ENCODE measurements around the gene SLC6A7.
"Not testable (repeated sequence)": the region's sequence is repeated elsewhere in the genome, so short reads cannot be mapped to it uniquely, and the experiment has no call there.

The SLC6A7 gene

DNA sequence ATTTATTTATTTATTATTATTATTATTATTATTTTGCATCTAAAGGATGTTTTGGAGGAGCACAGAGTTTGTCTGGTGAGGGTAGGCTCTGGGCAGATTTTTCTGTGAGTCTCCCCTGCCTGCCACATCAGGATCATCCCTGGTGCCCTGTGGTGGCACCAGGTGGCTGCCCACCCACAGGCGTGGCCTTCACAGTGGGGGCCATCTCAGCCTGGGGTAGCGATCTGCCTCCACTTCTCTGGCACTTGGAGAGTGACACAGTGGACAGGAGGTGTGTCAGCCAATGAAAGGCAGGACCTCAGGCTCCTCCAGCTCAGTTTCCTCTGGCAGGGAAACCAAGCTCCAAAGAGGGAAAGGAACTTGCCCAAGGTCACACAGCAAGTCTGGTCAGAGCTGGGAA, 30.0 kb downstream of the SLC6A7 start:
- no peak for DNase-seq

DNA sequence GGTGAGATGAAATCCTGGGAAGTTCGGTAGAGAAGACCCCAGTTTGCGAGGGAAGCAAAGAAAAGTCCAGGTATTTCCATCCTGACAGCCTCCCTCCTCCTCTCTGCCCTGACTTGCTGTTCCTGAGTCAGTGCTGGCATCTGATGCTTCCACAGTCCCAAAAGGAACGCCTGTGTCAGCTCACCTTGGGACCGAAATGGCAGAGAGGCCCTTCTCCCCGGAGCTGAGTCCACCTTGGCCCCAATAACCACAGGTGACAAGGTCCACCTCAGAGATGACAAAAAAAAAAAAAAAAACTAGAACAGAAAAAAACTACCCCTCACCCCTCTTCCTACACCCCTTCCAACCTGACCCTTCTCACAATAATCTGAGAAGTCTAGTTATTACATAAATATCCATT, 31.6 kb downstream of the SLC6A7 start:
- DNase-seq = no peak

DNA sequence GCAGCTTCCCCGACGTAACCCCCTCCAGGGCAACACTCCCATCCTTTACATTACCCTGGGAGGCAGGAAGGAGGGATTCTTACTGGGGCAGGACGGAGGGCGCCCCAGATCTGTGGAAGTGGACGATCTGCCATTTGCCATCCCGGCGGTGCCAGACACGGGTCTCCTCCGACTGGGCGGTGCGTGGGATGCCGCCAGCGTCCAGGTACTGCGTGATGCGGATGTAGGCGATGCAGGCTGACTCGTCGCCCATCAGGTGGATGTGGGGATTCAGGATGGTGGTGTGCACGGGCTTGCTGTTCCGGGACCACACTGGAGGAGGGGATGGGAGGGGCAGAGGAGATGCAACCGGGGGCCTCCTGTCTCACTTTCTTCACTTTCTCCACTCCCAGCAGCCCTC, 33.0 kb downstream of the SLC6A7 start:
- DNase-seq = no peak

- no peak for DNase-seq
Observed at GRCh38 chr5:150223474-150223873, 33.6 kb downstream of the SLC6A7 start.

- DNase-seq = no peak
Observed at GRCh38 chr5:150224483-150225027, 34.7 kb downstream of the SLC6A7 start.

GRCh38 chr5:150227036-150227435, 37.2 kb downstream of the SLC6A7 start:
- DNase-seq = no peak

- no peak for DNase-seq
Observed at GRCh38 chr5:150227606-150228273, 37.9 kb downstream of the SLC6A7 start.

GRCh38 chr5:150229571-150229970, 39.7 kb downstream of the SLC6A7 start:
- no peak for DNase-seq

GRCh38 chr5:150230842-150231241, 41.0 kb downstream of the SLC6A7 start:
- no peak for DNase-seq

DNA sequence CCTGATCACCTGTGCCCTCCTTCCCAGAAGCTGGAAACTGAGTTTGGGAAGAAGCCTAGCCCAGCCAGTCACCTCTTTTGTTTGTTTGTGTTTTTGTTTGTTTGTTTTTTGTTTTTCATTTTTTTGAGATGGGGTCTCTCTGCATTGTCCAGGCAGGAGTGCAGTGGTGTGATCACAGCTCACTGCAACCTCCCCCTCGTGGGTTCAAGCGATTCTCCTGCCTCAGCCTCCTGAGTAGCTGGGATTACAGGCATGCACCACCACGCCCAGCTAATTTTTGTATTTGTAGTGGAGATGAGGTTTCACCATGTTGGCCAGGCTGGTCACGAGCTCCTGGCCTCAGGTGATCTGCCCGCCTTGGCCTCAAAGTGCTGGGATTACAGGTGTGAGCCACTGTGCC, 43.8 kb downstream of the SLC6A7 start:
- DNase-seq = not testable (repeated sequence)

DNA sequence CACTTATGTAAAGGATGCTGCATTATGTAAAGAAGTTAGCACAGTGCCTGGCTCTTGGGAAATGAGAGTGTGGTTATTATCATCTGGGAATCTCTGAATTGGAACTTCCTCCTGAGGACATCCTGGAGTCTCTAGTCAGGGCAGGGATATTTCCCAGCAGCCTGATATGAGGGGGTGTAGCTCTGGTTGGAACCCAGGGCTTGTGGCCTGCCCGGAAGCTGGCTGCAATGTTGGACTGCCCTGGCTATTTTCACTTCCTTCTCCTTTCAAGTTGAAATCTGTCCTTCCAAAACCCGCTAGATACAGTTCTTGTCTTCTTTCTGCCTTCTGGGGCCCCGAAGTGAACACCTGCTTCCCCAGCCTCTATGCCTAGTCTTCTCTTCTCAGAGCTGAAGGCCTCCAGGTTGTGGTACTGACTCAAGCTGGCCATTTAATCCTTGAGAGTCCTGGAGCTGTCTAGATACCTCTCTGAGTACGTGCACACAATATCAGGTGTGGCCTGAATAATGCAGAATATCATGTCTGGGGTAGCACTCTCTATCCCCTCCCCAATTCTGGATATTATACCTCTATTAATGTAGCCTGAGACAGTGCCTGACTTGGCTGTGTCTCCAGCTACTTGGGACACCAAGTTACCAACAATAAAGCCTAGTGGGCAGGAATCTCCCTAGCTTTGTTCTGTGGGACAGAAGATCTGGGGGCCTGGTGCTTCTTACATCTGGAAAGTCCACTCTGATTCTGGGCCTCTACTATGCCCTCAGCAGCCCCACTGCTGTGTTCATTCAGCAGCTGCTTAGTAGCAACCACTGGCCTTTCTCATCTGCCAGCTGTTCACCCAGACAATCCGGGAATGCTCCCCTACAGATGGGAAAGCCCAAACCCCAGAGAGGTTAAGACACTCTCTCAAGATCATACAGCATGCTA, 45.0 kb downstream of the SLC6A7 start:
- no peak for DNase-seq

DNA sequence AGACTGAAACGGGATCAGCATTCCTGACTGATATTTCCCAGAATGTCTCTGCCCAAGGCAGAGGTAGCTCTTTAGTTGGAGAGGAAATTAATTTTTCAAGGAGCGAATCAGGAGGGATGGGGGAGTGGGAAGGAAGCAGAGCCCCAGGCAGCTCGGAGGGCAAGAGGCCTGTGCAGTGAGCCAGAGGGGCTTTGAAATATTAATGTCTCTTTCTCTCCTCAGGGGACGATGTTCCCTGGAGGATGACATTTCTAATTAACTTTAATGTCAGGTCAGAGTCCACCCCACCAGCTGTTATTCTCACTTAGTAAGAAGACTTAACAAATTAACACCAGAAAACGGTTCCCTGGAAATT, 45.6 kb downstream of the SLC6A7 start:
- no peak for DNase-seq

DNA sequence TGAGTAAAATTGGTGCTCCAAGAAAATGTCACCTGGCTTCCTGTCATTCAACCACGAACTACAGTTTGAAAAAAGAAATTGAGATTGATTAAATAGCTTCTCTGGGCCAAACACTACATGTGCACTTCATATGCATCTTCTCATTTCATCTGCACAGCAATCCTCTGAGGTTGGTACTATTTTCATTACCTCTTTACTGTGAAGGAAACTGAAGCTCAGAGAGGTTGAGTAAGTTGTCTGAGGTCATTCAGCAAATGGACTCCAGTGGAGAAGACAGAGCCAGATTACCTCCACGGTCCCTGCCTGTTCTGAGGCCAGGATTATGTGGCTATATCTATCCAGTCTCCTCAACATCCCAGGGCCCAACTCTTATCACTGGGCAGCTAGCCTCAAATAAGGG, 46.5 kb downstream of the SLC6A7 start:
- no peak for DNase-seq

DNA sequence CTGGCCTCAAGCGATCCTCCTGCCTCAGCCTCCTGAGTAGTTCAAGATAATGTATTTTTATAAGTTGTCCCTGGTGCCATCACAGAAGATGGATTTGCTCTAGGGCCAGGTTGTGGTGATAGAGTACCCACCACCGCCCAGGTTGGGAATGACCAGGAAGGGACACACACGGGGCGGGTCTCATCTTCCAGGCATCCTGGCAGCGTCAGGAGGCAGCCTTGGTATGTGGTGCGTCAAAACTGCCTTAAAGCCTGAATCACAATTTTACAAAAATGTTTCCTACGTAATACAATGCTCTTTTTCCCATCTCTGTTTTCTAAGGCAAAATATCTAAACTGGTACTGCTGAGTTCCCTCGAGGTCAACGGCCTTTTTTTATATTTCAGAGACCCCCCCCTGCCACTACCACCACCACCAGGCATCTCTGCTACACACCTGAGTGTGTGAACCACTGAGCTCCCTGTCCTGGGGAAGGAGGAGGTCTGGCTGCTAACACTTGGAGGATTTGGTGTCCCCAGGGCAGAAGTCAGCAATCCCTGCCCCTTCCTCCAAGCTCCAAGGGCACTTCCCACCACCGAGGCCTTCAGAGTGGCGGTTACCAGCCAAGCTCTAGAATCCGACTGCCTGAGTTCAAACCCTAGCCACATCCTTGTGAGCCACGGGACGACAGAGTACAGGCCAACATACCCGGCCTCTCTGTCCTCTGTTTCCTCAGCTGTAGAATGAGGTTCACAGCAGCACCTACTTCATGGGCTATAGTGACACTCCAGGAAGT, 47.3 kb downstream of the SLC6A7 start:
- no peak for DNase-seq

- DNase-seq = no peak
Observed at GRCh38 chr5:150238646-150239045, 48.8 kb downstream of the SLC6A7 start.

DNA sequence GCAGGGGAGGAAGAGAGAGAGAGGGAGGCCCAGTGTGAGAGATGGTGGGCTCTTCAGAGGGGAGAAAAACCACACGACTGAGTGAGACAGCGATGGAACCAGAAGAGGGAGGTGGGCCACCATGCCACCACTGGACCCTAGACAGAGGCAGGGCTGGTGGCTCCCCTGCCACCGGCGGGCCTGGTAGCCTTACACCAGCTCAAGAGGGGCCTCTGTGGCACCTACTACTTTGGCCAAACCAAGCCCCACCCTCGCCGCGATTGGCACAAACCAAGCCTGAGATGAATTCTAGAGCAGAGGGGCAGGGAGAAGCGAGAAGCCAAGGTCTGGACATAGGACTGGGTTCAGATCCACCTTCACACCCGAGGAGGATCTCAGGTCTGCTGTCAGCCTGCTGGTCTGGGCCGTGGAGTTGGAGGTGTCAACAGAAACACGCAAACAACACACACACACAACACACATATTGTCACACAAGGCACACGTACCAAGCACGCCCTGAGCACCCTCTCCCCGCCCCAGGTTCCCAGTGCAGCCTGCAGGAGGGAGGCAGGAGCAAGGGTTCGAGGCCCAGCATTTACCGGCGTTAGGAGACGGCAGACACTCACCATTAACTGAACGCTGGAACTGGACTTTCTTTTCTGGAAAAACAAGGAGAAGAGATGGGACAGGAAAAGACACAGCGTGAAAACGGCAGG, 49.4 kb downstream of the SLC6A7 start:
- DNase-seq = no peak

DNA sequence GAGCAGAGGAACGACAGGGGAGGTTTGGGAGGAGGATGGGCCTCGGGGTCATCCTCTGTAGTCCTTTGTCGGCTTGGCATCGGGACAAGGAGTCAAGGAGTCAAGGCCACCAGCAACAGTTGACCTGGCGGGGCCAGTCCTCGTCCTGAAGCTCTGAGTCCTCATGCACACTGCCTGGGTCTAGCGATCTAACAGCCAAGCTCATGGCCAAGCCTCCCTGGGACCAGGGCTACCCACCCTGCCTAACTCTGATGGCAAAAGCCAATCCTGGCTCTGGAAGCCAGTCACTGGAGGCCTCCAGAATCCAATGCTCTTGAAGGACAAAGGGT, 49.9 kb downstream of the SLC6A7 start:
- no peak for DNase-seq

GRCh38 chr5:150241298-150242160, 51.7 kb downstream of the SLC6A7 start:
- DNase-seq = no peak

GRCh38 chr5:150242251-150242894, 52.5 kb downstream of the SLC6A7 start:
- no peak for DNase-seq

GRCh38 chr5:150243590-150243989, 53.7 kb downstream of the SLC6A7 start:
- no peak for DNase-seq

GRCh38 chr5:150244209-150244608, 54.3 kb downstream of the SLC6A7 start:
- DNase-seq = no peak
